ENCODE measurements around the gene MXD3. TPM values are rescaled to one million over a fixed set of nuclear protein-coding genes. Genes with fewer than 3 reads are reported as not detected.

The MXD3 gene
- total RNA-seq, 1 donor from 2014 or later: 31.1 TPM

DNA sequence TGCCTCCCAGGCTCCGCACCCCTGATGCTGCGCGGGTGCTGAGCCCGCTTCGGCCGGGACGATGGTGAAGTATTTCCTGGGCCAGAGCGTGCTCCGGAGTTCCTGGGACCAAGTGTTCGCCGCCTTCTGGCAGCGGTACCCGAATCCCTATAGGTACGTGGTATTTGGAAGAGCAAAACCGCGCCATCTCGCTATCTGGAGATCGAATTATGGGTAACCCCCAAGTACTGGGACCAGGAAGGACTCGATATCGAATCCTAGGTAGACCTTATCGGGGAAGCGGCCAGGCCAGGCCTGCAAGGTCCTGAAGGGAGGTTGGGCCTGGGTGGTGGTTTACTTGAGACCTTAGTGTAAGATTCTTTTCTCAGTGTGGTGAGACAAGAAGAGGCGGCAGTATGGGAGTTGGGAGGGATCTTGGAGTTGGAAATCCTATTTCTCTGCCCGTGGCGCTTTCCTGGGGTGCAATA, 7.7 kb downstream of the MXD3 start:
- Mint-ChIP-seq H3K27me3 (ENCODE audit: insufficient read depth, low read depth) (no peaks in the 10 kb centered on the region), H3K9me3 (no peaks in the 10 kb centered on the region), H3K4me1 (peaks cover 30% of the 10 kb centered on the region), H3K27ac (peak overlapping the region; percentile 2), H3K4me3 (peak overlapping the region; percentile 93), H3K36me3 (peaks cover 25% of the 10 kb centered on the region)
- TF ChIP-seq EZH2phosphoT487 (IDR thresholded peaks at IDR 0.05): no peak
- Histone ChIP-seq H3K27me3 (peaks cover 7% of the 10 kb centered on the region), H4K20me1 (ENCODE audit: low read depth) (peaks cover 48% of the 10 kb centered on the region), H3K36me3 (no peaks in the 10 kb centered on the region), H3K79me2 (ENCODE audit: low read depth) (peaks cover 22% of the 10 kb centered on the region), H3K4me1 (no peaks in the 10 kb centered on the region), H3K9ac (peak overlapping the region; percentile 90), H3K27ac (no peak overlapping the region), H2AFZ (replicated peaks) (peak overlapping the region; percentile 81), H3F3A (ENCODE audit: low read depth) (peaks cover 44% of the 10 kb centered on the region), H3K4me3 (peak overlapping the region; percentile 96), H3K9me3 (ENCODE audit: low read depth) (no peaks in the 10 kb centered on the region), H3K4me2 (peak overlapping the region; percentile 88)
- DNase-seq (ENCODE audit: low spot score): no peak

- peak within 1 kb of the TSS; percentile 2 for H3K27ac Mint-ChIP-seq
- H3K36me3 ChIP-seq: no peaks in the 10 kb centered on the region
- peaks cover 54% of the 10 kb centered on the region for H4K20me1 ChIP-seq (ENCODE audit: low read depth)
- H3K27ac ChIP-seq: no peak within 1 kb of the TSS
- H3K4me1 ChIP-seq: no peaks in the 10 kb centered on the region
- H3K4me1 Mint-ChIP-seq: peaks cover 27% of the 10 kb centered on the region
- peaks cover 22% of the 10 kb centered on the region for H3K79me2 ChIP-seq (ENCODE audit: low read depth)
- H3K4me3 ChIP-seq: peak within 1 kb of the TSS; percentile 96
- peaks cover 7% of the 10 kb centered on the region for H3K27me3 ChIP-seq
- H3K27me3 Mint-ChIP-seq (ENCODE audit: insufficient read depth, low read depth): peaks cover 2% of the 10 kb centered on the region
- no peaks in the 10 kb centered on the region for H3K9me3 ChIP-seq (ENCODE audit: low read depth)
- peaks cover 50% of the 10 kb centered on the region for H3F3A ChIP-seq (ENCODE audit: low read depth)
- H3K9ac ChIP-seq: peak within 1 kb of the TSS; percentile 90
- H3K36me3 Mint-ChIP-seq: peaks cover 24% of the 10 kb centered on the region
- H3K9me3 Mint-ChIP-seq: no peaks in the 10 kb centered on the region
- H3K4me2 ChIP-seq: peak within 1 kb of the TSS; percentile 88
- peak; percentile 97 for DNase-seq (ENCODE audit: low spot score)
- H3K4me3 Mint-ChIP-seq: peak within 1 kb of the TSS; percentile 93
- peak within 1 kb of the TSS; percentile 81 for H2AFZ ChIP-seq (replicated peaks)
- no peak for TF ChIP-seq EZH2phosphoT487 (IDR thresholded peaks at IDR 0.05)
- TF ChIP-seq EZH2 (IDR thresholded peaks at IDR 0.05): peak; percentile 49
- TF ChIP-seq, protein P1, sequence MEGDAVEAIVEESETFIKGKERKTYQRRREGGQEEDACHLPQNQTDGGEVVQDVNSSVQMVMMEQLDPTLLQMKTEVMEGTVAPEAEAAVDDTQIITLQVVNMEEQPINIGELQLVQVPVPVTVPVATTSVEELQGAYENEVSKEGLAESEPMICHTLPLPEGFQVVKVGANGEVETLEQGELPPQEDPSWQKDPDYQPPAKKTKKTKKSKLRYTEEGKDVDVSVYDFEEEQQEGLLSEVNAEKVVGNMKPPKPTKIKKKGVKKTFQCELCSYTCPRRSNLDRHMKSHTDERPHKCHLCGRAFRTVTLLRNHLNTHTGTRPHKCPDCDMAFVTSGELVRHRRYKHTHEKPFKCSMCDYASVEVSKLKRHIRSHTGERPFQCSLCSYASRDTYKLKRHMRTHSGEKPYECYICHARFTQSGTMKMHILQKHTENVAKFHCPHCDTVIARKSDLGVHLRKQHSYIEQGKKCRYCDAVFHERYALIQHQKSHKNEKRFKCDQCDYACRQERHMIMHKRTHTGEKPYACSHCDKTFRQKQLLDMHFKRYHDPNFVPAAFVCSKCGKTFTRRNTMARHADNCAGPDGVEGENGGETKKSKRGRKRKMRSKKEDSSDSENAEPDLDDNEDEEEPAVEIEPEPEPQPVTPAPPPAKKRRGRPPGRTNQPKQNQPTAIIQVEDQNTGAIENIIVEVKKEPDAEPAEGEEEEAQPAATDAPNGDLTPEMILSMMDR (IDR thresholded peaks at IDR 0.05): peak; percentile 49
These were observed 8.4 kb downstream of the MXD3 start, which contains the start of the genes PRELID1 and RAB24 for GRCh38 chr5:177303121-177303924. PRELID1 (plus strand) TSS chr5:177303799; CDS start chr5:177303986, 187 bp downstream. RAB24 (minus strand) TSS chr5:177303719; CDS start chr5:177303288, 431 bp downstream.

DNA sequence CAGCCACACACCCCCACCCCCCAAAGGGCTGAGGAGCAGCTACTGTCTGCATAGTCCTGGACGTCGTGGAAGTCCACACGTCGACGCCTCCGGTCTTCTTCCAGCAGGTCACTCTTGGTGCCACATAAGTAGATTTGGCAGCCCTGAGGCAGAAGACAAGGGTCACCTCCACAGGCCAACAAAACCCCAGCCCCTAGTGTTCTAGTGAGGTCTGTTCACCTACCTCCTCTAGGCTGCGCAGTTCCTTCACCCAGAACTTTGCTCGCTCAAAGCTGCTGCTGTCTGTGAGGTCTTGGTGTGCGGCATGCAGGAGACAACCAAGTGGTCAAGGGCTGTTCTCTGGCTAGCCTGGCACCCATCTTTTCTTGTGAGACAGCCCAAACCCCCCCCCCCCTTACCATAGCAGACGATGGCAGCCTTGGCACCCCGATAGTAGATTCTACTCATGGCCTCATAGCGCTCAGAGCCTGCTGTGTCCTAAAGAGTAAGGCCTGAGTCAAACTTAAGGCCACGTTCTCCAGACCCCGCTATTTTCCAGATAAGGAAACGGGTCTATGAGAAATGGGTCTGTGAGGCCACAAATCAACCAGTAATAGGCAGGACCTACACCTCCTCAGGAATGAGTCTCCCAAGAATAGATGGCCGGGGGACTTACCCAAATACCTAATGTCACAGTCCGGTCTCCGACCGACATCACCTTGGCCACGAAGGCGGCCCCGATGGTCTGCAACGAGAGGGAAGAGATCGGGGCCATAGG, 9.2 kb downstream of the MXD3 start:
- no peak overlapping the region for H3K27ac ChIP-seq
- H2AFZ ChIP-seq (replicated peaks): no peak overlapping the region
- Mint-ChIP-seq H3K9me3 (no peaks in the 10 kb centered on the region), H3K27ac (no peak overlapping the region), H3K4me3 (peak overlapping the region; percentile 92), H3K36me3 (peaks cover 24% of the 10 kb centered on the region), H3K4me1 (peaks cover 27% of the 10 kb centered on the region), H3K27me3 (ENCODE audit: insufficient read depth, low read depth) (peaks cover 2% of the 10 kb centered on the region)
- H3K4me3 ChIP-seq: peak overlapping the region; percentile 96
- peak overlapping the region; percentile 88 for H3K4me2 ChIP-seq
- H3F3A ChIP-seq (ENCODE audit: low read depth): peaks cover 58% of the 10 kb centered on the region
- peaks cover 60% of the 10 kb centered on the region for H4K20me1 ChIP-seq (ENCODE audit: low read depth)
- H3K27me3 ChIP-seq: peaks cover 7% of the 10 kb centered on the region
- TF ChIP-seq EZH2 (IDR thresholded peaks at IDR 0.05): no peak
- TF ChIP-seq, protein P1 (IDR thresholded peaks at IDR 0.05): no peak
- TF ChIP-seq EZH2phosphoT487 (IDR thresholded peaks at IDR 0.05): no peak
- H3K4me1 ChIP-seq: no peaks in the 10 kb centered on the region
- no peaks in the 10 kb centered on the region for H3K9me3 ChIP-seq (ENCODE audit: low read depth)
- DNase-seq (ENCODE audit: low spot score): peak; percentile 39
- no peaks in the 10 kb centered on the region for H3K36me3 ChIP-seq
- H3K79me2 ChIP-seq (ENCODE audit: low read depth): peaks cover 22% of the 10 kb centered on the region
- no peak overlapping the region for H3K9ac ChIP-seq

Measured in neural progenitor cell (in vitro differentiated cells).